GM12872 (cell line): ENCODE results near the gene GPR152.

Experiments used
- TF ChIP-seq, protein P1 (sequence below): IDR thresholded peaks from 3 replicates; pipeline ENCODE4 v1.5.1; 2011; ENCODE audit warnings: low read depth, mild to moderate bottlenecking, low read length, moderate library complexity; ENCODE audit not compliant: insufficient read depth

Gene GPR152

DNA sequence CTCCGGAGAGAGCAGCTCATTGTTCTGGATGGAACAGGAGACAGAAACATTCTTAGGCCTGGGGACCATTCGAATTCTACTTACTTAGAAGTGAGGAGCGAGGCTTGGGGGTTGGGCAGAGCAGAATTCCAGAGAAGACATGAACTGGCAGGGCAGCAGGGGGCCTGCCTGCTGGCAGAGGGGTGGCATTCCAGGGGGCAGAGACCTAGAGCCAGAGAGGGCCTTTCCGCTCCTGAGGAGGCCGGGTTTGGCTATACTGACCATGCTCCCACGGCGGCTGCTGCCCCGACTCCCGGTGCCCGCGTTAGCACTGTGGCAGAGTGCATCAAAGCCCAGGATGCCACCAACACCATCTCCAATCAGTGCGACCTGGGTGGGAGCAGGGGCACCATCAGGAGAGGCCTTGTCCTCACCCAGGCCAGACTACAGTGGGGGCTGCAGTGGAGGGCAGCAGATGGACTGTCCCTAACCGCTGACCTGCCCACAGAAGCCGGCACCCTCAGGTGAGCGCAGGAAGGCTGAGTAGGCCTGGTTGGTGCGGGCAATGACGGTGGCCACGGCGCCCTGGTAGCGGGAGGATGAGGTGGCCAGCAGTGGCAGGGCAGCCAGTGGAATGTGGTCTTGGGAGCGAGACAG is 45.2 kb upstream of the GPR152 start:
- TF ChIP-seq, protein P1, sequence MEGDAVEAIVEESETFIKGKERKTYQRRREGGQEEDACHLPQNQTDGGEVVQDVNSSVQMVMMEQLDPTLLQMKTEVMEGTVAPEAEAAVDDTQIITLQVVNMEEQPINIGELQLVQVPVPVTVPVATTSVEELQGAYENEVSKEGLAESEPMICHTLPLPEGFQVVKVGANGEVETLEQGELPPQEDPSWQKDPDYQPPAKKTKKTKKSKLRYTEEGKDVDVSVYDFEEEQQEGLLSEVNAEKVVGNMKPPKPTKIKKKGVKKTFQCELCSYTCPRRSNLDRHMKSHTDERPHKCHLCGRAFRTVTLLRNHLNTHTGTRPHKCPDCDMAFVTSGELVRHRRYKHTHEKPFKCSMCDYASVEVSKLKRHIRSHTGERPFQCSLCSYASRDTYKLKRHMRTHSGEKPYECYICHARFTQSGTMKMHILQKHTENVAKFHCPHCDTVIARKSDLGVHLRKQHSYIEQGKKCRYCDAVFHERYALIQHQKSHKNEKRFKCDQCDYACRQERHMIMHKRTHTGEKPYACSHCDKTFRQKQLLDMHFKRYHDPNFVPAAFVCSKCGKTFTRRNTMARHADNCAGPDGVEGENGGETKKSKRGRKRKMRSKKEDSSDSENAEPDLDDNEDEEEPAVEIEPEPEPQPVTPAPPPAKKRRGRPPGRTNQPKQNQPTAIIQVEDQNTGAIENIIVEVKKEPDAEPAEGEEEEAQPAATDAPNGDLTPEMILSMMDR = no peak

DNA sequence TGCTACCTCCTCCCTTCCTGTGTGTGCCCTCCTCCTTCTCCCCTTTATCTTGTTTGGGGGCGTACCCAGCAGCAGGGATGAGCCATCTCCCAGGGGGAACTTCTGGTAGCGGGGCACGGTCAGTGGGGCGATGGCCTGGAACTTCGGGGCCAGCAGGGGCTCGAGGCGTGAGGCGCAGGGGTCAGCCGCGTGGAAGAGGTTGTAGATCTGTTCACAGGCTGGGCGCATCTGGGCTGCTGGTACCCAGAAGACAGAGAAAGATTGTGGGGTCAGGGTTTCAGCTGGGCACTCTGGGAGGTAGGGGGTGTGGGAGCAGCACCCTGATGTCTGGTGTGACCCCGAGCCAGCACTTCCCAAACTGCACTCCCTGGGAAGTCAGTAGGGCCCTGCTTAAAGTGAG is 43.6 kb upstream of the GPR152 start:
- TF ChIP-seq, protein P1 = no peak

DNA sequence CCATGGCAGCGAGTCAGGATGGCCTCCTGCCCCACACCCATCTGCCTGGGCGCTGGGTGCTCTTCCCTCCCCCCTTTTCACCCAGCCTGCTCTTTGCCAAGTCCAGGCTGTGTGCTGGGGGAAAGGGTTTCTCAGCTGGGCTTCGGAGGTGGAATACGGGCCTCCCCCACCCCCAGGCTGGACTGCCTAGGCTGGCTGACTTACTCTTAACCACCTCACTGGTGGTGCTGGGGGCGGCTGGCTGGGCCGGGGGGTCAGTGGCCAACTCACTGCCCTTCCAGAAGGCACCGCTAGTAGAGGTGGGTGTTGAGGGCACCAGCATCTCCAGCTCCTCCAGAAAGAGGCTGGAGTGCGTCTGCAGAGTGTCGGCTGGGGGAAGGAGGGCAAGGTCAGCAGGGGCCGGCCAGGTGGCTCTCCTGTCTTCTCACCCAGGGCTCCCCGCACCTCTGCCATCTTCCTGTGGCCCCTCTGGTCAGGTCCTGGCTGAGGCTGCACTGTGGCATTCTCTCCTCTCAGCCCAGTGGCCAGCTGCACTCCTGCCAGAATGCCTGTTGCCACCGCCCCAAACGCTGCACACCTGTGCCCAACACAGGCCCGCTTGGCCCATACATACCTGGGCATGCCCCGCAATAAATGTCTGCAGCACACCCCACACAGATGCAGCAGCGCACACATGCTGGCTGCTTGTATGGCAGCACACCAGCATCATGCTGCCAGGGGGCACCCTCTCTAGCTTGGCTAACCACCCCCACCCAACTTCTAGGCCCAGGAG is 42.9 kb upstream of the GPR152 start:
- TF ChIP-seq, protein P1 = no peak

DNA sequence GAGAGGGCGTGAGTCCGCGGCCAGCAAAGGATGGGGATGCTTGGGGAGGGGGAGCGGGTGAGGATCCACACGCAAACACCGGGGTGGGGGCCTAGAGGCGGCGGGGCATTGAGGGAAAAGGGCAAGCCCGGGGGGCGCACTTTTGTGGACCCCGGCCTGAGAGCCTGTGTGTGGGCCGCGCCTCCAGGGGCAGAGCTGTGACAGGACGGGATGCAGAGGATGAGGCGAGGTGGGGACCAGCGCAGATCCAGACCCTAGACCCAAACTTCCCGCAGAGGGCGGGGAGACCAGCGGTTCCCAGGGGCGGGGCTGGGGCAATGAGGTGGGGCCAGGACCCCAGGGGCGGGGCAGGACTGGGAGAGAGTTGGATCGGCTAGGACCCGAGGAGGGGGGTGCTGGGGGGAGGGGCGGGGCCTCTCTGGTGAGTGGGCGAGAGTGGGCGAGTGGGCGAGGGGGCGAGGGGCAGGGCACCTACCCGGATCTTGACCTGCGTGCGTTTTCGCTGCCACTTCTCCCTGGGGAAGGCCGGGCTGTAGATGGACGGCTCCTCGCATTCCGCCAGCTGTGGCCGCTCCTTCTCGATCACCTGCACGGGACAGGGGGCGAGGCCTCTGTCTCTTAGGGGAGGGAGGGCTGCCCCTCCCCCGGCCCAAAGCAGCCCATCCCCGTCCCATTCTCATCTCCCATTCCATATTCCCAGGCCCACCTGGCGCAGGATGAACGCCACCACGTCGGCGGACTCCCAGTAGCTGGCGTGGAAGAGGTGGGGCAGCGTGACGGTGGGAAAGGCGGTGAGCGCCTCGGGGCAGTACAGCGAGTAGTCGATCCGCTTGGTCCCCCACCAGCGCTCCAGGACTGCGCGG is 42.1 kb upstream of the GPR152 start:
- TF ChIP-seq, protein P1 = no peak

DNA sequence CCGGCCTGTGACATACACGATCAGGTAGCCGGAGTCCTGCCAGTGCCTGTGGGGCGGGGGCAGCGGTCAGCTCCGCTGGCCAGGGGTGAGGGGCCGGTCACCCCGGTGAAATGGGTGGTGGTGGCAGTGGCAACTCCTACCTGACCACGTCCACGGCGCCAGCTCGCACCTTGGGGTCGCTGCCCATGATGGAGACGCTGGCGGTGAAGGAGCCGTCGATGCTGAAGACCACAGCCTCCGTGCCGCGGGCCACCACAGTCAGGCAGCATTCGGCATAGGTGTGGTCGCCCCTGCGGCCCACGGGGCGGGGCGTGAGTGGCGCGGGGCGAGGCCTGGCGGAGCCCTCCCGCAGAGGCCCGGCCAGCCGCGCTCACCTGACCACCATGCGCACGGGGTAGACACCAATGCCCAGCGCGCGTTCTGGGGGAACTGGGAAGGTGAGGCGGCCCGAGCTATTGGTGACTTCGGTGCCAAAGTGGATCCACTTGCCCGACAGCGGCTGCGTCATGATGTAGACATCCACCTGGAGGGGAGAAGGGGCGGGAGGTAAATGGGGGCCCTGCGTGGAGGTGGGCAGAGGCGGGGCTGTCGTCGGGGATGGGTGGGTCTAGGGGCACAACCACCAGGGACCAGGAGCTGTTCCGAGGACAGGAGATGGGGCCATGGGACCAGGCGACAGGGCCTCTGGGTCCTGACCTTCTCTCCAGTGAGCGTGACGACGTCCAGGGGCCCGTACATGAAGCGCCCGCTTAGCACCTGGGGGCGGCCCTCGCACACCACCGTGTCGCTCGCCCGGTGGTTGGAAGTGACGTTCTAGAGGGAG is 41.2 kb upstream of the GPR152 start:
- TF ChIP-seq, protein P1 = no peak

DNA sequence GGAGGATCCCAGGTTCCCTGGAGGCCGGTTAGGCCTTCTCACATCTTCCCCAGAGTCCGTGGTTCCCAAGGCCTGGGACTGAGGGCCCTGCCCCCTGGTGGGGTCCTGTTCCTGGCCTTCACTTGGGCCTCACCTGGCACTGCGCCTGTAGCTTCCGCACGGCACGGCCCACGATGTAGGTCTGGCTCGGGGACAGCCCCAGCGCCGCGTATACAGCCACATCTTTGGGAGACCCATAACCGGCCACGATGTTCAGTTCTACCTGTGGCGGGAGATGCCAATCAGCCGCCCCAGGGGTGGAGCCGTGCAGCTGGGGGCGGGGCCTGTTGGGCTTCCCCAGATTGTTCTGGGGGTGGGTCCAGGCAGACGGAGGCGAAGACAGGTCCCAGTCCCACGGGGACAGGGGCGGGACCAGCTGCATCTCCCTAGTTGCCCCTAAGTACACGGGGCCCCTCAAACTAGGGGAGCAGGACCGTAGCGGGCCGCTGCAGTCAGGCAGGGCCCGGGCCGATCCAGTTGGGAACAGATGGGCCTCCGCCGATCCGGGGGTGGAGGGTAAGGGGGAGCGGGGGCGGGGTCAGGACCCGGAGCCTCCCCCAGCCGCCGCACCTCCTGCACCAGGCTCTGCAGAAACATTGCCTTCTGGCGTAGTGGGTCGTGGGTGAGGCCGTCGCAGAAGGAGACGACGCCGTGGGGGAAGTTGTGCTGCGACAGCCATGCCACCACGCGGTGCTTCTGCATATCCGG is 40.4 kb upstream of the GPR152 start:
- TF ChIP-seq, protein P1 = no peak
